ENCODE measurements around the gene ZNF512B. TPM values are rescaled to one million over a fixed set of nuclear protein-coding genes. Genes with fewer than 3 reads are reported as not detected.
A peak's percentile ranks its signal among the peaks of the same experiment; 100 is the strongest.

ZNF512B gene
- total RNA-seq, 3 donors from 2014 or later (not counting 1 experiment from before 2014, with no cell fraction given): 11.5 to 16.8 (median 13.8) TPM

DNA sequence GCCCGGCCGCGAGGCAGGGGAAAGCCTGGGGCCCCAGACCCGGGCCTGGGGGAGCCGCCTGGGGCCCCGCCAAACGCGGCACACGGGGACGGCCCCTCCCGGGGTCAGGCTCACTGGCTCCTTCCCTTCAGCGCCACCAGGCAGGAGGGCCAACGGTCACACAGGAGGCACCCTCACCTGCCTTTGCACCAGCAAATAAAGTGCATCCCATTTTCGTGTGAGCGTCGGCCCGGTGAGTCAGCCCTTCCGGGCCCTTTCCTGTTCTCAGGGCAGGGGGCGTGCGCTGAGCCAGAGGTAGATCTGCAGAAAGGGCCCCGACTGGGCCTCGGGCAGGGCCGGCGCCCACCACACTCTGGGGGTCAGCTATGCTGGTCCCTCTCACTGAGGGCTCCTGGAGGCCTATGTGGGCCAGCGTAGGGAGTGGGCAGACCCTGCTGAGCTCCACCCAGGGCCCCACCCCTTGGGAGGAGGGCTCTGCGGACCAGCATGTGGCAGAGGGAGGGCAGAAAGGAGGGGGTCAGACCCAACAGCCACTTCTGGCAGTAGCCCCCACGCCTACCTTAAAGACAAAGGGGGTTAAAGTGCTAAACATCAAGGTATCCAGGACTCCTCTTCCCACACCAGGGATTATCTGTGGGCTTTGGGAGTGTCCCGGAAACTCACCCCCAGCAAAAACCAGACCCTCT lies 12.6 kb downstream of the ZNF512B start:
- DNase-seq (peak; percentile 48 to 79), ATAC-seq (peak; percentile 2 to 29 (median 8))
- WGBS (ENCODE audit: insufficient coverage): 5% methylated on average over 28 of the region's 28 CpGs
- no peak overlapping the region for H3K27ac ChIP-seq (ENCODE audit: low read length)
- H3K27ac Mint-ChIP-seq: peak overlapping the region in 1 of 2 donors; percentile 73
- no peaks in the 10 kb centered on the region for H3K27me3 ChIP-seq (ENCODE audit: control insufficient read depth, insufficient read depth, low read length)
- TF ChIP-seq, protein P1, sequence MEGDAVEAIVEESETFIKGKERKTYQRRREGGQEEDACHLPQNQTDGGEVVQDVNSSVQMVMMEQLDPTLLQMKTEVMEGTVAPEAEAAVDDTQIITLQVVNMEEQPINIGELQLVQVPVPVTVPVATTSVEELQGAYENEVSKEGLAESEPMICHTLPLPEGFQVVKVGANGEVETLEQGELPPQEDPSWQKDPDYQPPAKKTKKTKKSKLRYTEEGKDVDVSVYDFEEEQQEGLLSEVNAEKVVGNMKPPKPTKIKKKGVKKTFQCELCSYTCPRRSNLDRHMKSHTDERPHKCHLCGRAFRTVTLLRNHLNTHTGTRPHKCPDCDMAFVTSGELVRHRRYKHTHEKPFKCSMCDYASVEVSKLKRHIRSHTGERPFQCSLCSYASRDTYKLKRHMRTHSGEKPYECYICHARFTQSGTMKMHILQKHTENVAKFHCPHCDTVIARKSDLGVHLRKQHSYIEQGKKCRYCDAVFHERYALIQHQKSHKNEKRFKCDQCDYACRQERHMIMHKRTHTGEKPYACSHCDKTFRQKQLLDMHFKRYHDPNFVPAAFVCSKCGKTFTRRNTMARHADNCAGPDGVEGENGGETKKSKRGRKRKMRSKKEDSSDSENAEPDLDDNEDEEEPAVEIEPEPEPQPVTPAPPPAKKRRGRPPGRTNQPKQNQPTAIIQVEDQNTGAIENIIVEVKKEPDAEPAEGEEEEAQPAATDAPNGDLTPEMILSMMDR (IDR thresholded peaks at IDR 0.05): no peak
- peaks cover 6 to 17% of the 10 kb centered on the region in 2 donors for H3K4me1 Mint-ChIP-seq
- H3K27me3 Mint-ChIP-seq (ENCODE audit: low read depth in 2 of 2): no peaks in the 10 kb centered on the region
- peaks cover 2% of the 10 kb centered on the region for H3K36me3 ChIP-seq (ENCODE audit: control insufficient read depth, insufficient read depth, low read length)
- intact Hi-C loops (cut with micrococcal nuclease): loop anchor here (2.0 kb wide), 1 partner anchor 22 kb away; the partner anchor contains the start of gene SAMD10
- H3K4me3 ChIP-seq (ENCODE audit: low read length): peak overlapping the region; percentile 50
- H3K4me1 ChIP-seq (ENCODE audit: control insufficient read depth, insufficient read depth, low read length): peaks cover 33% of the 10 kb centered on the region
- H3K36me3 Mint-ChIP-seq: no peaks in the 10 kb centered on the region
- no peaks in the 10 kb centered on the region for H3K9me3 Mint-ChIP-seq
- peak overlapping the region; percentile 63 for H3K4me3 Mint-ChIP-seq
- H3K9me3 ChIP-seq (ENCODE audit: control insufficient read depth, insufficient read depth, low read length): no peaks in the 10 kb centered on the region

DNA sequence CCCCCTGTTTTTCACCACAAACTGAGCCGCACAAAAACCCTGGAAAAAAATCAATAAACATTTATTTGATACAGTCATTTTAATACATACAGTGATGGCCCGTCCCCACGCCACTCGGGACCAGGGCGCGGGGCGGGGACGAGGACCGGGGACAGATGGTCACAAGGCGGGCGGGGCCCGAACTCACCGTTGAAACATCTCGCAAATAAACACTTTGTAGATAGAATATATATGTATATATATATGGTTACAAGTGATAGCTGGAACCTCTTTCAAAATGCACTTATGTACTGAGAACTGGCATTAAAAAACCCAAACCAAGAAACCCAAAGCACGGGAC lies 13.1 kb downstream of the ZNF512B start:
- peaks cover 6 to 17% of the 10 kb centered on the region in 2 donors for H3K4me1 Mint-ChIP-seq
- no peak for DNase-seq
- H3K27me3 ChIP-seq (ENCODE audit: control insufficient read depth, insufficient read depth, low read length): no peaks in the 10 kb centered on the region
- H3K9me3 ChIP-seq (ENCODE audit: control insufficient read depth, insufficient read depth, low read length): no peaks in the 10 kb centered on the region
- TF ChIP-seq, protein P1 (IDR thresholded peaks at IDR 0.05): no peak
- ATAC-seq: peak in 2 of 3 donors; percentile 11 to 22
- H3K9me3 Mint-ChIP-seq: no peaks in the 10 kb centered on the region
- no peak overlapping the region for H3K27ac ChIP-seq (ENCODE audit: low read length)
- H3K4me1 ChIP-seq (ENCODE audit: control insufficient read depth, insufficient read depth, low read length): peaks cover 33% of the 10 kb centered on the region
- peak overlapping the region; percentile 87 for H3K4me3 Mint-ChIP-seq
- peaks cover 2% of the 10 kb centered on the region for H3K36me3 ChIP-seq (ENCODE audit: control insufficient read depth, insufficient read depth, low read length)
- peak overlapping the region; percentile 59 to 73 for H3K27ac Mint-ChIP-seq
- H3K27me3 Mint-ChIP-seq (ENCODE audit: low read depth in 2 of 2): no peaks in the 10 kb centered on the region
- intact Hi-C loops (cut with micrococcal nuclease): loop anchor here (1.0 to 2.0 kb wide), 2 partner anchors 22 to 91 kb away; partner anchors contain the start of genes SAMD10 and TPD52L2
- H3K36me3 Mint-ChIP-seq: no peaks in the 10 kb centered on the region
- WGBS (ENCODE audit: insufficient coverage): 2% methylated on average over 13 of the region's 15 CpGs
- H3K4me3 ChIP-seq (ENCODE audit: low read length): peak overlapping the region; percentile 50

- Histone ChIP-seq H3K27me3 (ENCODE audit: control insufficient read depth, insufficient read depth, low read length) (no peaks in the 10 kb centered on the region), H3K9me3 (ENCODE audit: control insufficient read depth, insufficient read depth, low read length) (no peaks in the 10 kb centered on the region), H3K4me3 (ENCODE audit: low read length) (peak within 1 kb of the TSS; percentile 65), H3K4me1 (ENCODE audit: control insufficient read depth, insufficient read depth, low read length) (peaks cover 33% of the 10 kb centered on the region), H3K36me3 (ENCODE audit: control insufficient read depth, insufficient read depth, low read length) (no peaks in the 10 kb centered on the region), H3K27ac (ENCODE audit: low read length) (peak within 1 kb of the TSS; percentile 34)
- H3K27me3 Mint-ChIP-seq (ENCODE audit: low read depth in 2 of 2): no peaks in the 10 kb centered on the region
- under 1% methylated on average over 105 of the region's 105 CpGs for WGBS (ENCODE audit: insufficient coverage)
- TF ChIP-seq, protein P1 (IDR thresholded peaks at IDR 0.05): no peak
- peak within 1 kb of the TSS; percentile 59 to 73 for H3K27ac Mint-ChIP-seq
- peaks cover 6 to 17% of the 10 kb centered on the region in 2 donors for H3K4me1 Mint-ChIP-seq
- no peaks in the 10 kb centered on the region for H3K9me3 Mint-ChIP-seq
- H3K36me3 Mint-ChIP-seq: no peaks in the 10 kb centered on the region
- H3K4me3 Mint-ChIP-seq: peak within 1 kb of the TSS; percentile 87
- DNase-seq: peak; percentile 88 to 93
- ATAC-seq: peak; percentile 86 to 94 (median 86)
- intact Hi-C loops (cut with micrococcal nuclease): loop anchor here (1.0 to 2.0 kb wide), 2 partner anchors 23 to 91 kb away; partner anchors contain the start of genes SAMD10 and TPD52L2
These were observed 13.7 kb downstream of the ZNF512B start, which contains the start of gene UCKL1 for GRCh38 chr20:63955827-63956663. Gene UCKL1 (minus strand): TSS chr20:63956416. CDS start chr20:63956372, 44 bp downstream.

Data from natural killer cell (primary cell).